ENCODE measurements around the gene AHCY.
A peak's percentile ranks its signal among the peaks of the same experiment; 100 is the strongest.
"Not testable (repeated sequence)": the region's sequence is repeated elsewhere in the genome, so short reads cannot be mapped to it uniquely, and the experiment has no call there.

The AHCY gene

GRCh38 chr20:34302723-34303533 lies at the start of gene AHCY:
AHCY (minus strand) TSS chr20:34303355; CDS start chr20:34303270, 85 bp downstream.
- DNase-seq (ENCODE audit: low read depth in 1 of 2, low spot score in 1 of 2): peak; percentile 95 to 99
- no peak; the same call in 1 of the 2 replicates for TF ChIP-seq JUND (IDR thresholded peaks at IDR 0.05; ENCODE audit: low read depth)
- in situ Hi-C loops (cut with HindIII; ENCODE audit: low pct_unique_long_range_greater_than_20kb, low sequenced_read_pairs): no loop called here

GRCh38 chr20:34350095-34350494 lies 46.9 kb upstream of the AHCY start:
- no peak for TF ChIP-seq JUND (IDR thresholded peaks at IDR 0.05; ENCODE audit: low read depth)
- in situ Hi-C loops (cut with HindIII; ENCODE audit: low pct_unique_long_range_greater_than_20kb, low sequenced_read_pairs): no loop called here

GRCh38 chr20:34347571-34347970 lies 44.4 kb upstream of the AHCY start:
- no peak for DNase-seq (ENCODE audit: low read depth in 1 of 2, low spot score in 1 of 2)
- in situ Hi-C loops (cut with HindIII; ENCODE audit: low pct_unique_long_range_greater_than_20kb, low sequenced_read_pairs): no loop called here
- no peak for TF ChIP-seq JUND (IDR thresholded peaks at IDR 0.05; ENCODE audit: low read depth)

More at GRCh38 chr20:34350095-34350494, 46.9 kb upstream of the AHCY start:
- DNase-seq (ENCODE audit: low read depth in 1 of 2, low spot score in 1 of 2): peak in 1 of 2 experiments; percentile 64

- in situ Hi-C loops (cut with HindIII; ENCODE audit: low pct_unique_long_range_greater_than_20kb, low sequenced_read_pairs): not testable (repeated sequence)
These were observed 43.3 kb upstream of the AHCY start for GRCh38 chr20:34346533-34346865.

GRCh38 chr20:34345839-34346532 lies 42.8 kb upstream of the AHCY start:
- in situ Hi-C loops (cut with HindIII; ENCODE audit: low pct_unique_long_range_greater_than_20kb, low sequenced_read_pairs); DNase-seq (ENCODE audit: low read depth in 1 of 2, low spot score in 1 of 2): not testable (repeated sequence)

More at GRCh38 chr20:34346533-34346865, 43.3 kb upstream of the AHCY start:
- not testable (repeated sequence) for DNase-seq (ENCODE audit: low read depth in 1 of 2, low spot score in 1 of 2)

- TF ChIP-seq JUND (IDR thresholded peaks at IDR 0.05; ENCODE audit: low read depth): no peak
- no peak for DNase-seq (ENCODE audit: low read depth in 1 of 2, low spot score in 1 of 2)
- in situ Hi-C loops (cut with HindIII; ENCODE audit: low pct_unique_long_range_greater_than_20kb, low sequenced_read_pairs): no loop called here
These were observed 42.2 kb upstream of the AHCY start for GRCh38 chr20:34345402-34345736.

- no peak for TF ChIP-seq JUND (IDR thresholded peaks at IDR 0.05; ENCODE audit: low read depth)
- in situ Hi-C loops (cut with HindIII; ENCODE audit: low pct_unique_long_range_greater_than_20kb, low sequenced_read_pairs): no loop called here
- DNase-seq (ENCODE audit: low read depth in 1 of 2, low spot score in 1 of 2): no peak
These were observed 41.1 kb upstream of the AHCY start for GRCh38 chr20:34344238-34344637.

GRCh38 chr20:34343458-34344211 lies 40.5 kb upstream of the AHCY start:
- TF ChIP-seq JUND (IDR thresholded peaks at IDR 0.05; ENCODE audit: low read depth): no peak
- in situ Hi-C loops (cut with HindIII; ENCODE audit: low pct_unique_long_range_greater_than_20kb, low sequenced_read_pairs): no loop called here
- DNase-seq (ENCODE audit: low read depth in 1 of 2, low spot score in 1 of 2): no peak

GRCh38 chr20:34341199-34341598 lies 38.0 kb upstream of the AHCY start:
- in situ Hi-C loops (cut with HindIII; ENCODE audit: low pct_unique_long_range_greater_than_20kb, low sequenced_read_pairs); DNase-seq (ENCODE audit: low read depth in 1 of 2, low spot score in 1 of 2): not testable (repeated sequence)

- not testable (repeated sequence) for DNase-seq (ENCODE audit: low read depth in 1 of 2, low spot score in 1 of 2)
These were observed 37.6 kb upstream of the AHCY start for GRCh38 chr20:34340726-34341125.

GRCh38 chr20:34337982-34338726 lies 35.0 kb upstream of the AHCY start:
- DNase-seq (ENCODE audit: low read depth in 1 of 2, low spot score in 1 of 2): no peak
- TF ChIP-seq JUND (IDR thresholded peaks at IDR 0.05; ENCODE audit: low read depth): no peak
- in situ Hi-C loops (cut with HindIII; ENCODE audit: low pct_unique_long_range_greater_than_20kb, low sequenced_read_pairs): no loop called here

More at GRCh38 chr20:34340726-34341125, 37.6 kb upstream of the AHCY start:
- in situ Hi-C loops (cut with HindIII; ENCODE audit: low pct_unique_long_range_greater_than_20kb, low sequenced_read_pairs): not testable (repeated sequence)

- no peak for TF ChIP-seq JUND (IDR thresholded peaks at IDR 0.05; ENCODE audit: low read depth)
- in situ Hi-C loops (cut with HindIII; ENCODE audit: low pct_unique_long_range_greater_than_20kb, low sequenced_read_pairs): no loop called here
- DNase-seq (ENCODE audit: low read depth in 1 of 2, low spot score in 1 of 2): no peak
These were observed 34.4 kb upstream of the AHCY start for GRCh38 chr20:34337544-34337943.

Data from T47D (cell line).